Vagina (tissue), 2 donors: ENCODE results near the gene NAA80. TPM values are rescaled to one million over a fixed set of nuclear protein-coding genes. Genes with fewer than 3 reads are reported as not detected.
A peak's percentile ranks its signal among the peaks of the same experiment; 100 is the strongest.
"Not testable (repeated sequence)": the region's sequence is repeated elsewhere in the genome, so short reads cannot be mapped to it uniquely, and the experiment has no call there.

Experiments
- DNase-seq, 2 donors: peaks; one replicate each; pipeline ENCODE4 v3.0.0-alpha.2; 2017; ENCODE audit errors: extremely low spot score in 2 of 2
- H3K27ac ChIP-seq: fragments of 200-600 bp; sonication (generic); one replicate; pipeline ENCODE4 v1.5.1; 2019
- H3K27me3 ChIP-seq: fragments of 200-600 bp; sonication (generic); one replicate; pipeline ENCODE4 v1.5.1; 2019
- H3K36me3 ChIP-seq, 2 donors: fragments of 200-600 bp; sonication (generic); one replicate each; pipeline ENCODE4 v1.5.1; 2017 to 2019
- H3K4me1 ChIP-seq: fragments of 200-600 bp; sonication (generic); one replicate; pipeline ENCODE4 v1.5.1; 2019
- H3K4me3 ChIP-seq, 2 donors: fragments of 200-600 bp; sonication (generic); 1 replicate in 1 of 2; 2 replicates in 1 of 2; pipeline ENCODE4 v1.5.1; 2016 to 2019
- H3K9me3 ChIP-seq: fragments of 200-600 bp; sonication (generic); one replicate; pipeline ENCODE4 v1.5.1; 2019
- POLR2A ChIP-seq, 2 donors: fragments of 450-650 bp; IDR thresholded peaks; one replicate each; pipeline ENCODE4 v1.6.1; 2017; ENCODE audit warnings: antibody characterized with exemption in 2 of 2, mild to moderate bottlenecking in 2 of 2, moderate library complexity in 2 of 2
- POLR2AphosphoS5 ChIP-seq, 2 donors: sonication (generic); formaldehyde crosslinking; IDR thresholded peaks; one replicate each; pipeline ENCODE4 v1.9.0; 2017; ENCODE audit warnings: antibody characterized with exemption in 2 of 2, mild to moderate bottlenecking in 2 of 2, low read depth in 1 of 2; ENCODE audit not compliant: insufficient read depth in 1 of 2
- intact Hi-C: fragments of 100-400 bp; cut with DNase I; formaldehyde crosslinking; loops from one replicate; pipeline ENCODE4 v1.15.1; 2023
- total RNA-seq: library from RNA; depleted of rRNA; stranded (reverse); fragments of >200 nt; gene quantifications from one replicate; pipeline ENCODE4 v1.2.3, GENCODE V29; 2016
- TF ChIP-seq, protein P1 (sequence below), 3 experiments: fragments of 450-650 bp in 2 of 3; fragments of 200-600 bp in 1 of 3; sonication (generic) in 1 of 3; IDR thresholded peaks; one replicate each; pipeline ENCODE4 v1.5.1; 2017 to 2019; ENCODE audit warnings: antibody characterized with exemption in 3 of 3, mild to moderate bottlenecking in 2 of 3, moderate library complexity in 2 of 3

Gene NAA80
- total RNA-seq, 1 donor from 2014 or later: 10.1 TPM

DNA sequence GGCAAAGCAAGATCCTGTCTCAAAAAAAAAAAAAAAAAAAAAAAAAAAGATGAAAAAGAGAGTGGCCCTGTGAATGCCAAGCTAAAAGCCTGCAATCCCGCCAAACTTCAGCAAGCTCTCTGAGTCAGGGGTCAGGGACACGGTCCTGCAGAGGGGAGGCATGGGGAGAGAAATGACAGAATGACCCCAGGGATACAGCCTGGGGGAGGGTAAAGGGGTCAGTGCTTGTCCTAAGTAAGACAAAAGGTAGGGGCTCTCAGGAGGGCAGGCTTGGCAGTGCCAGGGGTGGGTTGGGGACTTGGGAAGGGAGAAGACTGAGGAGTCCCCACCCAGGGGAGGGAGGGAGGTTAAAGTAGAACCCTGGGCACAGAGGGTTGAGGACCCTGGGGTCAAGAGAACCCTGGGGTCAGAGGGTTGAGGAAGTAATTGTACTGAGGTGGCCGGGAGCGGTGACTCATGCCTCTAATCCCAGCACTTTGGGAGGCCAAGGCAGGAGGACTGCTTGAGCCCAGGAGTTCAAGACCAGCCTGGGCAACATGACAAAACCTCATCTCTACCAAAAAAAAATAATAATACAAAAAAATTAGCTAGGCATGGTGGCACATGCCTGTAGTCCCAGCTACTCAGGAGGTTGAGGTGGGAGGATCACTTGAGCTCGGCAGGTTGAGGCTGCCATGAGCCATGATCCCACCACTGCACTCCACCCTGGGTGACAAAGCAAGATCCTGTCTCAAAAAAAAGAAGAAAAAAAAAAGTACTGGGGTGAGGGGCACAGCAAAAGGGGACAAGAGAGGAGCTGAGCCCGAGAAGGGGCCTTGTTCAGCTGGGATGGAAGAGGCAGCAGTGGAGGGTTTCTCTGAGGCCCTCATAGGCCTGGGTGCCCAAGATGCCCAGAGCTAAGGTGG lies 35.5 kb downstream of the NAA80 start:
- Histone ChIP-seq H3K9me3 (no peaks in the 10 kb centered on the region), H3K36me3 (no peaks in the 10 kb centered on the region), H3K4me3 (no peak overlapping the region), H3K27me3 (no peaks in the 10 kb centered on the region), H3K27ac (peak overlapping the region; percentile 98), H3K4me1 (peaks cover 84% of the 10 kb centered on the region)
- DNase-seq: no peak
- intact Hi-C loops: no loop called here
- TF ChIP-seq POLR2AphosphoS5 (IDR thresholded peaks at IDR 0.05; ENCODE audit: insufficient read depth in 1 of 2, low read depth in 1 of 2) (no peak), POLR2A (IDR thresholded peaks at IDR 0.05) (no peak)
- TF ChIP-seq, protein P1, sequence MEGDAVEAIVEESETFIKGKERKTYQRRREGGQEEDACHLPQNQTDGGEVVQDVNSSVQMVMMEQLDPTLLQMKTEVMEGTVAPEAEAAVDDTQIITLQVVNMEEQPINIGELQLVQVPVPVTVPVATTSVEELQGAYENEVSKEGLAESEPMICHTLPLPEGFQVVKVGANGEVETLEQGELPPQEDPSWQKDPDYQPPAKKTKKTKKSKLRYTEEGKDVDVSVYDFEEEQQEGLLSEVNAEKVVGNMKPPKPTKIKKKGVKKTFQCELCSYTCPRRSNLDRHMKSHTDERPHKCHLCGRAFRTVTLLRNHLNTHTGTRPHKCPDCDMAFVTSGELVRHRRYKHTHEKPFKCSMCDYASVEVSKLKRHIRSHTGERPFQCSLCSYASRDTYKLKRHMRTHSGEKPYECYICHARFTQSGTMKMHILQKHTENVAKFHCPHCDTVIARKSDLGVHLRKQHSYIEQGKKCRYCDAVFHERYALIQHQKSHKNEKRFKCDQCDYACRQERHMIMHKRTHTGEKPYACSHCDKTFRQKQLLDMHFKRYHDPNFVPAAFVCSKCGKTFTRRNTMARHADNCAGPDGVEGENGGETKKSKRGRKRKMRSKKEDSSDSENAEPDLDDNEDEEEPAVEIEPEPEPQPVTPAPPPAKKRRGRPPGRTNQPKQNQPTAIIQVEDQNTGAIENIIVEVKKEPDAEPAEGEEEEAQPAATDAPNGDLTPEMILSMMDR (IDR thresholded peaks at IDR 0.05): no peak

DNA sequence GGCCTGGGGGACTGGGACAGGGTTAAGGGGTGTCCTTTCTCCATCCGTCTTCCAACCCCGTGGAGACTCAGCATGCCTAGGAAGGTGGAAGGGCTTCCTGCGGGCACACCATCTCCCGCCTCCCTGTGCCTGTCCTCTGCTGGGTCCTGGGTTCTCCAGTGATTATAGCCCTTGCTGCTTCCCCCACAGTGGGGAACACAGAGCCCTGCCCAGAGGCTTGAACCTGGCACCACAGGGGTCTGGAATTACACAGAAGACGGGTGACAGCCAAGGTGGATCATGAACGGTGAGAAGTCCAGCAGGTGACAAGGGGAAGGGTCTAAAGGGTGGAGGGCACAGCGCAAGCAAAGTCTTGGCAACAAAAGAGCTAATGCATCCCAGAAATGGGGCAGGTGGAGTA lies 36.4 kb downstream of the NAA80 start:
- TF ChIP-seq POLR2AphosphoS5 (IDR thresholded peaks at IDR 0.05; ENCODE audit: insufficient read depth in 1 of 2, low read depth in 1 of 2) (no peak), POLR2A (IDR thresholded peaks at IDR 0.05) (no peak)
- TF ChIP-seq, protein P1 (IDR thresholded peaks at IDR 0.05): no peak
- no peak for DNase-seq
- H3K9me3 ChIP-seq: no peaks in the 10 kb centered on the region
- no peaks in the 10 kb centered on the region for H3K27me3 ChIP-seq
- peaks cover 0 to 8% of the 10 kb centered on the region in 2 donors for H3K36me3 ChIP-seq
- no peak overlapping the region for H3K4me3 ChIP-seq
- intact Hi-C loops: no loop called here
- H3K4me1 ChIP-seq: peaks cover 75% of the 10 kb centered on the region
- peak overlapping the region; percentile 98 for H3K27ac ChIP-seq

DNA sequence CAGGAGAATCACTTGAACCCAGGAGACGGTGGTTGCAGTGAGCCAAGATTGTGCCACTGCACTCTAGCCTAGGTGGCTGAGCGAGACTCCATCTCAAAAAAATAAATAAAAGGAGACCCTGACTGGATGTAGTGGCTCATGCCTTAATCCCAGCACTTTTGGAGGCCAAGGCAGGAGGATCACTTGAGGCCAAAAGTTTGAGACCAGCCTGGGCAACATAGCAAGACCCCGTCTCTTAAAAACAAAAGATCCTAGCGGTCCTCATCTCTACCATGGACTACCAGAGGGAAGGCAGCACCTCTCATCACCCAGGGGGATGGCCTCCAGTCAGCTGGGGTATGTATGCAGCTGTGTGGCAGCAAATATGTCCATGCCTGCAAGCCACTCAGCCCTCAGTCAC lies 37.0 kb downstream of the NAA80 start:
- DNase-seq, intact Hi-C loops, H3K27me3 ChIP-seq, H3K4me3 ChIP-seq, H3K9me3 ChIP-seq: not testable (repeated sequence)
- Histone ChIP-seq H3K4me1 (peaks cover 69% of the 10 kb centered on the region), H3K36me3 (peaks cover 0 to 14% of the 10 kb centered on the region in 2 donors), H3K27ac (peak overlapping the region; percentile 98)

DNA sequence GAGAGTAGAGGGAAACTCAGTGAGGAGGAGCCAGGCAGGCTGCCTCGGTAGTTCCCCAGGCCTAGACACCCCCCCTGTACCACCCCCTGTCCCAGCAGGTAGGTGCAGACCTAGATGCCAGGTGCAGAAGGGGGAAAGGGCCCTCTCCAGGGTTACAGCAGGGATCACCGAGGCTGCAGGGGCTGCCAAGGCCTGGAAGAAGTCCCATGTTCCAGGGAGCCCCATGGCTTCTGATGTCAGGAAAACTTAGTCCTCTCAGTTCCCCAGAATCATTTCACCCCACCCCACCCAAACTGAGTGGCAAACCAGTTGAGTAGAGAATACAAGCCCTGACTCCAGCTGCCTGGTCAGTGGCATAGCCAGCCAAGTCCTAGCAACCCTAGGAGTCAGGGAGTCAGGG lies 37.7 kb downstream of the NAA80 start:
- peak overlapping the region; percentile 98 for H3K27ac ChIP-seq
- H3K9me3 ChIP-seq: no peaks in the 10 kb centered on the region
- H3K4me1 ChIP-seq: peaks cover 62% of the 10 kb centered on the region
- intact Hi-C loops: no loop called here
- H3K27me3 ChIP-seq: no peaks in the 10 kb centered on the region
- TF ChIP-seq, protein P1 (IDR thresholded peaks at IDR 0.05): no peak
- TF ChIP-seq POLR2A (IDR thresholded peaks at IDR 0.05): no peak
- no peak for TF ChIP-seq POLR2AphosphoS5 (IDR thresholded peaks at IDR 0.05; ENCODE audit: insufficient read depth in 1 of 2, low read depth in 1 of 2)
- no peak overlapping the region for H3K4me3 ChIP-seq
- H3K36me3 ChIP-seq: peaks cover 0 to 21% of the 10 kb centered on the region in 2 donors
- DNase-seq: no peak

DNA sequence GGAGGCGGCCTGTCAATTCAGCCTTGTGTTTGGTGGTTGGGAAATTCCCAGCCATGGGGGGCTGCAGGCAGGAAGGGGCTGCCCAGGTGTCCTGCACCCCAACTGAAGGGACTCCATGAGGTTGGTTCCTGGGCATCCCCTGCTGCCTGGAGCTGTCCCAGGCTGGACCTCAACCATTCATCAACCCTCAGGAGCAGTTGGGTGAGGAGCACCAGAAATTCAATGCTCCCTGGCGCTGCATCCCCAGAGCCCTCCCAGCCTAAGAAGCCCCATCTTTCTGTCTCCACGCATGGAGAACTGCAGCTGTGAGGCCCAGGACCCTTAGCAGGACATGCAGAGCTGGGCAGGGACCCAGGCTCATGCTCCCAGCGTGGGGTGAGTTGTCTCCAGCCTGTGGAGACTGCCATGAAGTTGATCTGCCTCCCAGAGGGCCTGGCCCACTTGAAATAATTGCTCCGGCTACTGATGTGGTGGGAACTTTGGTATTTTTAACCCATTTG lies 38.2 kb downstream of the NAA80 start:
- intact Hi-C loops: no loop called here
- Histone ChIP-seq H3K27ac (peak overlapping the region; percentile 98), H3K36me3 (peaks cover 0 to 26% of the 10 kb centered on the region in 2 donors), H3K4me1 (peaks cover 57% of the 10 kb centered on the region), H3K27me3 (no peaks in the 10 kb centered on the region), H3K9me3 (no peaks in the 10 kb centered on the region), H3K4me3 (peak overlapping the region; percentile 54 to 61)
- TF ChIP-seq, protein P1 (IDR thresholded peaks at IDR 0.05): no peak
- TF ChIP-seq POLR2AphosphoS5 (IDR thresholded peaks at IDR 0.05; ENCODE audit: insufficient read depth in 1 of 2, low read depth in 1 of 2) (no peak), POLR2A (IDR thresholded peaks at IDR 0.05) (no peak)
- DNase-seq: no peak
